Amniotic stem cell (primary cell): Measurements from ENCODE around the gene TPRX1.
"Not testable (repeated sequence)": the region's sequence is repeated elsewhere in the genome, so short reads cannot be mapped to it uniquely, and the experiment has no call there.

ENCODE experiments used
- DNase-seq: peaks from one replicate; lab custom pipeline; 2025; lab: John Stamatoyannopoulos, UW

TPRX1 gene

GRCh38 chr19:47804451-47804850 is at the start of gene TPRX1:
TSS of gene TPRX1 (minus strand) at chr19:47804551. CDS start at chr19:47804539, 12 bp downstream.
- DNase-seq: not testable (repeated sequence)

GRCh38 chr19:47853003-47853402 is 48.7 kb upstream of the TPRX1 start:
- DNase-seq: no peak

- DNase-seq: no peak
Observed at GRCh38 chr19:47848823-47849473, 44.6 kb upstream of the TPRX1 start.

GRCh38 chr19:47848425-47848822 is 44.1 kb upstream of the TPRX1 start:
- no peak for DNase-seq

- DNase-seq: no peak
Observed at GRCh38 chr19:47842941-47843340, 38.6 kb upstream of the TPRX1 start.

GRCh38 chr19:47839913-47840312 is 35.6 kb upstream of the TPRX1 start:
- DNase-seq: no peak

GRCh38 chr19:47839411-47839810 is 35.1 kb upstream of the TPRX1 start:
- DNase-seq: no peak

GRCh38 chr19:47836038-47836437 is 31.7 kb upstream of the TPRX1 start:
- no peak for DNase-seq

GRCh38 chr19:47832723-47833122 is 28.4 kb upstream of the TPRX1 start:
- no peak for DNase-seq

GRCh38 chr19:47826800-47827199 is 22.4 kb upstream of the TPRX1 start:
- DNase-seq: no peak

- no peak for DNase-seq
Observed at GRCh38 chr19:47824396-47824795, 20.0 kb upstream of the TPRX1 start.

GRCh38 chr19:47821460-47822020 is 17.2 kb upstream of the TPRX1 start, which contains the start of gene CRX:
TSS of gene CRX (plus strand) at chr19:47821937. CDS start at chr19:47834444, 12,507 bp downstream.
- DNase-seq: no peak

- no peak for DNase-seq
Observed at GRCh38 chr19:47820410-47820809, 16.1 kb upstream of the TPRX1 start.

- no peak for DNase-seq
Observed at GRCh38 chr19:47819858-47820257, 15.5 kb upstream of the TPRX1 start.

GRCh38 chr19:47818221-47818620 is 13.9 kb upstream of the TPRX1 start:
- DNase-seq: not testable (repeated sequence)

GRCh38 chr19:47816270-47816669 is 11.9 kb upstream of the TPRX1 start:
- not testable (repeated sequence) for DNase-seq

- DNase-seq: no peak
Observed at GRCh38 chr19:47813995-47814328, 9.6 kb upstream of the TPRX1 start.

- no peak for DNase-seq
Observed at GRCh38 chr19:47813304-47813994, 9.1 kb upstream of the TPRX1 start.

GRCh38 chr19:47806435-47806834 is 2.1 kb upstream of the TPRX1 start:
- DNase-seq: no peak

GRCh38 chr19:47805313-47805712 is 962 bp upstream of the TPRX1 start:
- DNase-seq: no peak

GRCh38 chr19:47803671-47804070 is 680 bp downstream of the TPRX1 start:
- not testable (repeated sequence) for DNase-seq

- not testable (repeated sequence) for DNase-seq
Observed at GRCh38 chr19:47803148-47803547, 1.2 kb downstream of the TPRX1 start.

- DNase-seq: no peak
Observed at GRCh38 chr19:47802521-47803043, 1.8 kb downstream of the TPRX1 start.
